Measurements from ENCODE around the gene SRGAP2C.
"Not testable (repeated sequence)": the region's sequence is repeated elsewhere in the genome, so short reads cannot be mapped to it uniquely, and the experiment has no call there.

The SRGAP2C gene

GRCh38 chr1:121184290-121185127 lies at the start of gene SRGAP2C, which contains the start of gene FAM72B:
SRGAP2C (plus strand) TSS chr1:121184975; CDS start chr1:121187447, 2,472 bp downstream.
FAM72B (minus strand) TSS chr1:121184340; CDS start chr1:121183489, 851 bp downstream.
- not testable (repeated sequence) for H3K36me3 ChIP-seq; H3K27me3 ChIP-seq; H3K9me3 ChIP-seq; H3K4me1 ChIP-seq (ENCODE audit: control insufficient read depth in 1 of 2, insufficient read depth in 1 of 2, low read depth in 1 of 2, low read length in 1 of 2)
- Histone ChIP-seq H3K4me3 (ENCODE audit: low read depth in 1 of 2, low read length in 1 of 2) (peak within 1 kb of the TSS; percentile 52 to 65), H3K27ac (peak within 1 kb of the TSS; percentile 72)

- not testable (repeated sequence) for H3K27ac ChIP-seq; H3K36me3 ChIP-seq; H3K4me3 ChIP-seq (ENCODE audit: low read depth in 1 of 2, low read length in 1 of 2); H3K27me3 ChIP-seq; H3K4me1 ChIP-seq (ENCODE audit: control insufficient read depth in 1 of 2, insufficient read depth in 1 of 2, low read depth in 1 of 2, low read length in 1 of 2); H3K9me3 ChIP-seq
These were observed 44.4 kb upstream of the SRGAP2C start for GRCh38 chr1:121140393-121140792.

GRCh38 chr1:121148489-121149190 lies 36.1 kb upstream of the SRGAP2C start:
- H3K27ac ChIP-seq; H3K4me1 ChIP-seq (ENCODE audit: control insufficient read depth in 1 of 2, insufficient read depth in 1 of 2, low read depth in 1 of 2, low read length in 1 of 2); H3K4me3 ChIP-seq (ENCODE audit: low read depth in 1 of 2, low read length in 1 of 2); H3K27me3 ChIP-seq; H3K9me3 ChIP-seq; H3K36me3 ChIP-seq: not testable (repeated sequence)

GRCh38 chr1:121151294-121151693 lies 33.5 kb upstream of the SRGAP2C start:
- H3K4me3 ChIP-seq (ENCODE audit: low read depth in 1 of 2, low read length in 1 of 2); H3K27ac ChIP-seq; H3K4me1 ChIP-seq (ENCODE audit: control insufficient read depth in 1 of 2, insufficient read depth in 1 of 2, low read depth in 1 of 2, low read length in 1 of 2); H3K9me3 ChIP-seq; H3K27me3 ChIP-seq; H3K36me3 ChIP-seq: not testable (repeated sequence)

- H3K9me3 ChIP-seq; H3K27me3 ChIP-seq; H3K4me3 ChIP-seq (ENCODE audit: low read depth in 1 of 2, low read length in 1 of 2); H3K4me1 ChIP-seq (ENCODE audit: control insufficient read depth in 1 of 2, insufficient read depth in 1 of 2, low read depth in 1 of 2, low read length in 1 of 2); H3K27ac ChIP-seq; H3K36me3 ChIP-seq: not testable (repeated sequence)
These were observed 32.0 kb upstream of the SRGAP2C start for GRCh38 chr1:121152788-121153187.

GRCh38 chr1:121154811-121155210 lies 30.0 kb upstream of the SRGAP2C start:
- not testable (repeated sequence) for H3K27ac ChIP-seq; H3K9me3 ChIP-seq; H3K4me3 ChIP-seq (ENCODE audit: low read depth in 1 of 2, low read length in 1 of 2); H3K36me3 ChIP-seq; H3K4me1 ChIP-seq (ENCODE audit: control insufficient read depth in 1 of 2, insufficient read depth in 1 of 2, low read depth in 1 of 2, low read length in 1 of 2); H3K27me3 ChIP-seq

- not testable (repeated sequence) for H3K4me1 ChIP-seq (ENCODE audit: control insufficient read depth in 1 of 2, insufficient read depth in 1 of 2, low read depth in 1 of 2, low read length in 1 of 2); H3K36me3 ChIP-seq; H3K27ac ChIP-seq; H3K9me3 ChIP-seq; H3K4me3 ChIP-seq (ENCODE audit: low read depth in 1 of 2, low read length in 1 of 2); H3K27me3 ChIP-seq
These were observed 29.0 kb upstream of the SRGAP2C start for GRCh38 chr1:121155671-121156358.

- not testable (repeated sequence) for H3K4me1 ChIP-seq (ENCODE audit: control insufficient read depth in 1 of 2, insufficient read depth in 1 of 2, low read depth in 1 of 2, low read length in 1 of 2); H3K4me3 ChIP-seq (ENCODE audit: low read depth in 1 of 2, low read length in 1 of 2); H3K27me3 ChIP-seq; H3K27ac ChIP-seq; H3K9me3 ChIP-seq; H3K36me3 ChIP-seq
These were observed 27.7 kb upstream of the SRGAP2C start for GRCh38 chr1:121156958-121157603.

- not testable (repeated sequence) for H3K4me3 ChIP-seq (ENCODE audit: low read depth in 1 of 2, low read length in 1 of 2); H3K9me3 ChIP-seq; H3K27ac ChIP-seq; H3K27me3 ChIP-seq; H3K4me1 ChIP-seq (ENCODE audit: control insufficient read depth in 1 of 2, insufficient read depth in 1 of 2, low read depth in 1 of 2, low read length in 1 of 2); H3K36me3 ChIP-seq
These were observed 27.2 kb upstream of the SRGAP2C start for GRCh38 chr1:121157609-121158008.

- not testable (repeated sequence) for H3K4me1 ChIP-seq (ENCODE audit: control insufficient read depth in 1 of 2, insufficient read depth in 1 of 2, low read depth in 1 of 2, low read length in 1 of 2); H3K4me3 ChIP-seq (ENCODE audit: low read depth in 1 of 2, low read length in 1 of 2); H3K9me3 ChIP-seq; H3K27ac ChIP-seq; H3K36me3 ChIP-seq; H3K27me3 ChIP-seq
These were observed 24.7 kb upstream of the SRGAP2C start for GRCh38 chr1:121160118-121160517.

- H3K4me3 ChIP-seq (ENCODE audit: low read depth in 1 of 2, low read length in 1 of 2); H3K27me3 ChIP-seq; H3K36me3 ChIP-seq; H3K9me3 ChIP-seq; H3K4me1 ChIP-seq (ENCODE audit: control insufficient read depth in 1 of 2, insufficient read depth in 1 of 2, low read depth in 1 of 2, low read length in 1 of 2); H3K27ac ChIP-seq: not testable (repeated sequence)
These were observed 23.4 kb upstream of the SRGAP2C start for GRCh38 chr1:121161199-121161901.

- H3K27ac ChIP-seq; H3K27me3 ChIP-seq; H3K9me3 ChIP-seq; H3K4me3 ChIP-seq (ENCODE audit: low read depth in 1 of 2, low read length in 1 of 2); H3K36me3 ChIP-seq; H3K4me1 ChIP-seq (ENCODE audit: control insufficient read depth in 1 of 2, insufficient read depth in 1 of 2, low read depth in 1 of 2, low read length in 1 of 2): not testable (repeated sequence)
These were observed 20.7 kb upstream of the SRGAP2C start for GRCh38 chr1:121163850-121164757.

Data from neutrophil (primary cell).